ENCODE data around the gene CCDC188.

CCDC188 gene

GRCh38 chr22:20101638-20102037 is 49.2 kb downstream of the CCDC188 start:
- TF ChIP-seq CTCF (IDR thresholded peaks at IDR 0.05; ENCODE audit: low read depth, low read length, missing control alignments), result no peak
- H3K4me3 ChIP-seq (ENCODE audit: low read depth, low read length), result no peak overlapping the region
- DNase-seq (ENCODE audit: low read depth), result no peak

GRCh38 chr22:20099099-20099711 is 51.6 kb downstream of the CCDC188 start:
- no peak overlapping the region for H3K4me3 ChIP-seq (ENCODE audit: low read depth, low read length)
- no peak for DNase-seq (ENCODE audit: low read depth)
- no peak for TF ChIP-seq CTCF (IDR thresholded peaks at IDR 0.05; ENCODE audit: low read depth, low read length, missing control alignments)
